22Rv1 (cell line): ENCODE data around the gene LRRC40.

Source experiments
- H3K27ac ChIP-seq: fragments of 450-650 bp; 2 replicates; pipeline ENCODE4 v1.5.1; 2017
- CTCF ChIP-seq: fragments of 450-650 bp; IDR thresholded peaks from 2 replicates; pipeline ENCODE4 v1.5.1; 2017; ENCODE audit warnings: mild to moderate bottlenecking
- ZFX ChIP-seq: fragments of 450-650 bp; IDR thresholded peaks from 2 replicates; pipeline ENCODE4 v1.6.1; 2017; ENCODE audit warnings: antibody characterized with exemption, borderline replicate concordance

LRRC40 gene

GRCh38 chr1:70171512-70171911, 33.9 kb downstream of the LRRC40 start:
- TF ChIP-seq ZFX = no peak
- no peak for TF ChIP-seq CTCF
- no peak overlapping the region for H3K27ac ChIP-seq

DNA sequence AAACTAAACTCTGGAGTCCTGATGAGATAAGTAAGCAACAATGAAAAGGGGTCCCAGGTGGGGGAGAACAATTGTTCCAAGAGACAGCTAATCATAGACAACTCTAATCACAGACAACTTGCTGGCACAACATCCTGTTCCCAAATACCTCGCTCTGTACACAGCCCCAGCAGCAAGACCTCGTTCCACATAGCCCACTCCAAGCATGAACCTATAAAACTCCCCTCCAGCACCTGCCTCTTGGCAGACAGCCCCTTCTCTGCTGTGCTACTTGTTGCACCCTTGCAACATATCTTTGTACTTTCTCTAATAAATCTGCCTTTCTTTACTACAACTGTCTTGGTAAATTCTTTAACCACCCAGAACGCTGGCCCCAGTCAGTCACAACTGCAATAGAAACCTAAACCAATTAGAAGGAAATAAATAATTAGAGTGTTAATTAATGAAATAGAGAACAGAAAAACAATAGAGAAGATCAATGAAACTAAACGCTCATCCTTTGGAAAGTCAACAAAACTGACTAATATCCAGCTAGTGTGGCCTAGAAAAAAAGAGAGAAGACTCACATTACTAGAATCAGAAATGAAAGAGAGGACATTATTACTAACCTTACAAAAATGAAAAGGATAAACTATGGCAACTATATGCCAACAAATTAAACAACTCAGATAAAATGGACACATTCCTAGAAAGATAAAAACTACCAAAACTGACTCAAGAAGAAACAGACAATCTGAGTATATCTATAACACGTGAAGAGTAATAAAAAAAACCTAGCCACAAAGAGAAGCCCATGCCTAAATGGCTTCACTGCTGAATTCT, 36.1 kb downstream of the LRRC40 start:
- no peak overlapping the region for H3K27ac ChIP-seq
- no peak for TF ChIP-seq CTCF
- TF ChIP-seq ZFX = no peak

DNA sequence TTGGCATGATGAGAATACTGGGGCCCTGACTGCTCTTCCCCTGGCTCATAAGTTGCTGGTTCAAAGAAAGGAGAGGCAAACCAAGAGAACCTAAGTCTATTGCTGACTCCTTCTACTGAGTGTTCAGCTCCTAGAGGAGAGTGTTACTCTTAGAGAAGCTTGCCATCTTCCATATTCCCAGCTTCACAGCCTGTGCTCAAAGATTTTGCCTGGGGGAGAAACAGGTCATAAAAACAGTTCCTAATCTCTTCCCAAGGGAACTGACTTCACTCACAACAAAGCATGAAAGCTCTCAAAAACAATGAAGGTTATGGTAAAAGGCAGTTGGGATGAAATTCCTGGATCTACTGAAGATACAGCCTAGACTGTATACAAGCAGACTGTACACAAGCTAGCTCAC, 37.1 kb downstream of the LRRC40 start:
- no peak overlapping the region for H3K27ac ChIP-seq
- TF ChIP-seq ZFX (no peak), CTCF (no peak)

DNA sequence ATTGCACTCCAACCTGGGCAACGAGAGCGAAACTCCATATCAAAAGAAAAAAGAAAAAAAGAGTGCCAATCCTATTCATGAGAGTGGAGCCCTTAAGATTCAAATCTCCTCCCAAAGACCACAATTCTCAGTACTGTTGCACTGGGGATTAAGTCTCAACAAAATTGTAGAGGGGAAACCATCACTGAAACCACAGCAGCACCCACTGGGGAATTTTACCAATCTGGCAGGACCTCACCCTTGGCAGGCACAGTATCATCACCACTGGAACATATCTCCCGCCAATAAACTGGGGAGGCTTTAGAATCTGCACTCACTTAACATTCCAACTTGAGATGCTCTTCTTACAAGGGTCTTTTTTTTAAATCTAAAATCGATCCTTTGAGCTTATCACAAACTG, 41.0 kb downstream of the LRRC40 start:
- TF ChIP-seq CTCF = no peak
- TF ChIP-seq ZFX = no peak

DNA sequence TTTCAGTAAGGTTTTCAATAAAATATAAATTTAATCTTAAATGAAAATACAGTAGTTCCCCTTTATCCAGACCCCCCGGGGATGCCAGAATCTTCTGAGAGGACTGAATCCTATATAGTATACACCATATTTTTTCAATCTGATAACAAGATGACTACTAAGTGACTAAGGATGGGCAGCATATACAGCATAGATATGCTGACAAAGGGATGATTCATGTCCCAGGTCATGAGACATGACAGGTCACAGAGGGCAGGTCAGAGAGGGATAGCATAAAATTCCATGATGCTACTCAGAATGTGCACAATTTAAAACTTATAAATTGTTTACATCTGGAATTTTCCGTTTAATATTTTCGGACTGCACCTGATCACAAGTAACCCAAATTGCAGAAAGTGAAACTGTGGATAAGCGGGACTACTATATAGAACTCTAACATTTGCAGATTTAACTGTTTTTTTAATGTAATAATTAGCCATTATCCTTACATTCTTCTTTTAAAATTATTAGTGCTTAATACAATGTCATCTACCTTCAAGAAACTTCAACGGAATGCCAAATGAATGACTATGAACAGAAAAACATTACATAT, 48.8 kb downstream of the LRRC40 start:
- no peak overlapping the region for H3K27ac ChIP-seq
- TF ChIP-seq CTCF (no peak), ZFX (no peak)

More for the DNA sequence above, 41.0 kb downstream of the LRRC40 start:
- H3K27ac ChIP-seq = no peak overlapping the region

DNA sequence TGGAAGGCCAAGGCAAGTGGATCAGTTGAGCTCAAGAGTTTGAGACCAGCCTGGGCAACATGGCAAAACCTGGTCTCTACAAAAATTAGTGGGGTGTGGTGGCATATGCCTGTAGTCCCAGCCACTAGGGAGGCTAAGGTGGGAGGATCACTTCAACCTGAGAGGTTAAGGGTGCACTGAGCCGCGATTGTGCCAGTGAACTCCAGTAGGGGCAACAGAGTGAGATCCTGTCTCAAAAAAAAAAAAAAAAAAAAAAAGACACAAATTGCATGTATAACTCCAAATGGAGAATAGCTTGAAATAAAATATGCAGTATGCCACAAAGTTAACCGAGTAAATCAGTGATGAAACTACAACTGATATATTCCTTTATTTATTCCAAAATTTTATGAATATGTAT, 51.6 kb downstream of the LRRC40 start:
- TF ChIP-seq ZFX (no peak), CTCF (no peak)
- no peak overlapping the region for H3K27ac ChIP-seq

- H3K27ac ChIP-seq = no peak overlapping the region
- TF ChIP-seq CTCF (no peak), ZFX (no peak)
Measured at GRCh38 chr1:70150444-70150843, 54.9 kb downstream of the LRRC40 start.
